H1 (cell line): ENCODE measurements around the gene CDNF. TPM values are rescaled to one million over a fixed set of nuclear protein-coding genes. Genes with fewer than 3 reads are reported as not detected.

ENCODE experiments used
- CTCF ChIA-PET: fragments of 300-600 bp; sonication (Branson Sonifier 250); formaldehyde crosslinking; loops from one replicate; lab custom pipeline; 2021; ENCODE audit not compliant: partially characterized antibody; lab: Charles Lee
- POLR2A ChIA-PET: fragments of 300-600 bp; sonication (Branson Sonifier 250); formaldehyde crosslinking; loops from one replicate; lab custom pipeline; 2021; ENCODE audit warnings: inconsistent platforms; ENCODE audit not compliant: partially characterized antibody; lab: Charles Lee
- DNase-seq, 2 experiments: peaks; one replicate each; pipeline versions ENCODE4 v3.0.0 to v3.0.0-alpha.2; 2010 to 2022; ENCODE audit warnings: low spot score in 2 of 2, low read depth in 1 of 2, mixed read lengths in 1 of 2
- FAIRE-seq: peaks from 2 replicates; lab custom pipeline; 2011; peaks lifted over from hg19 to GRCh38; lab: Jason Lieb, UNC
- H2AFZ ChIP-seq: 2 replicates; pipeline ENCODE4 v1.8.1; 2012; ENCODE audit warnings: low read length, inconsistent platforms
- H2AK5ac ChIP-seq: 2 replicates; pipeline ENCODE4 v1.6.1; 2013; ENCODE audit warnings: low read depth, low read length
- H2BK120ac ChIP-seq: replicated peaks from 2 replicates; pipeline ENCODE3; 2013; ENCODE audit warnings: low read depth, low read length, inconsistent platforms
- H2BK12ac ChIP-seq: 2 replicates; pipeline ENCODE4 v1.6.1; 2013; ENCODE audit warnings: low read depth, low read length
- H2BK15ac ChIP-seq: 2 replicates; pipeline ENCODE4 v1.6.1; 2013; ENCODE audit warnings: low read length
- H2BK20ac ChIP-seq: 2 replicates; pipeline ENCODE4 v1.6.1; 2013; ENCODE audit warnings: low read length
- H2BK5ac ChIP-seq: 2 replicates; pipeline ENCODE4 v1.6.1; 2013; ENCODE audit warnings: low read depth, low read length
- H3K14ac ChIP-seq: 2 replicates; pipeline ENCODE4 v1.6.1; 2013; ENCODE audit warnings: inconsistent platforms; ENCODE audit not compliant: insufficient read length
- H3K18ac ChIP-seq: 2 replicates; pipeline ENCODE4 v1.6.1; 2013; ENCODE audit warnings: low read length; ENCODE audit errors: extremely low read depth
- H3K23ac ChIP-seq: 2 replicates; pipeline ENCODE4 v1.6.1; 2013; ENCODE audit warnings: inconsistent platforms; ENCODE audit not compliant: insufficient read length
- H3K23me2 ChIP-seq: 2 replicates; pipeline ENCODE4 v1.6.1; 2013; ENCODE audit warnings: low read depth, low read length
- H3K27ac ChIP-seq: 2 replicates; pipeline ENCODE4 v1.6.1; 2011; ENCODE audit warnings: low read depth, low read length, inconsistent platforms
- H3K27me3 ChIP-seq, 4 experiments: replicated peaks in 1 of 4; 1 replicate in 1 of 4; 2 replicates in 3 of 4; pipeline versions ENCODE4 v1.6.1 to v1.8.1; 2011 to 2013; ENCODE audit warnings: low read length in 3 of 4, mild to moderate bottlenecking in 3 of 4, inconsistent platforms in 2 of 4, mixed read lengths in 2 of 4, moderate library complexity in 1 of 4; ENCODE audit not compliant: control insufficient read depth in 3 of 4, insufficient read depth in 3 of 4; ENCODE audit errors: extremely low read depth in 1 of 4
- H3K36me3 ChIP-seq, 4 experiments: 2 replicates each; pipeline versions ENCODE4 v1.6.1 to v1.8.1; 2011 to 2013; ENCODE audit warnings: mild to moderate bottlenecking in 4 of 4, low read length in 3 of 4, moderate library complexity in 2 of 4, control low read depth in 1 of 4, inconsistent platforms in 1 of 4; ENCODE audit not compliant: insufficient read depth in 4 of 4, control insufficient read depth in 2 of 4
- H3K4ac ChIP-seq: replicated peaks from 2 replicates; pipeline ENCODE3; 2013; ENCODE audit warnings: low read length, low read depth, mixed read lengths, inconsistent platforms; ENCODE audit not compliant: insufficient read length
- H3K4me1 ChIP-seq, 4 experiments: replicated peaks in 1 of 4; 1 replicate in 1 of 4; 2 replicates in 3 of 4; pipeline versions ENCODE4 v1.6.1 to v1.8.1; 2011 to 2013; ENCODE audit warnings: low read length in 3 of 4, inconsistent platforms in 2 of 4, mixed read lengths in 1 of 4; ENCODE audit not compliant: insufficient read depth in 4 of 4, control insufficient read depth in 3 of 4
- H3K4me2 ChIP-seq, 2 experiments: 2 replicates each; pipeline versions ENCODE4 v1.6.1 to v1.8.1; 2011 to 2013; ENCODE audit warnings: low read depth in 2 of 2, low read length in 2 of 2, control low read depth in 1 of 2, inconsistent platforms in 1 of 2, mild to moderate bottlenecking in 1 of 2; ENCODE audit not compliant: insufficient read depth in 1 of 2
- H3K4me3 ChIP-seq, 4 experiments: fragments of 200-600, 300-600 bp in 1 of 4; sonication (generic), shearing (Covaris generic), sonication (Bioruptor Twin) in 1 of 4; 2 replicates each; pipeline versions ENCODE4 v1.5.1 to v1.8.1; 2011 to 2016; ENCODE audit warnings: low read length in 4 of 4, low read depth in 3 of 4, control low read depth in 2 of 4, inconsistent platforms in 2 of 4, mild to moderate bottlenecking in 2 of 4, mixed read lengths in 1 of 4, moderate library complexity in 1 of 4; ENCODE audit not compliant: insufficient read depth in 2 of 4; ENCODE audit errors: extremely low read depth in 1 of 4
- H3K56ac ChIP-seq: replicated peaks from 2 replicates; pipeline ENCODE3; 2013; ENCODE audit warnings: low read depth, mild to moderate bottlenecking, mixed read lengths, low read length, inconsistent platforms; ENCODE audit not compliant: insufficient read length
- H3K79me1 ChIP-seq: 2 replicates; pipeline ENCODE4 v1.6.1; 2013; ENCODE audit warnings: low read depth, low read length, control low read depth
- H3K79me2 ChIP-seq, 2 experiments: 2 replicates each; pipeline versions ENCODE4 v1.6.1 to v1.8.1; 2012 to 2013; ENCODE audit warnings: low read length in 2 of 2, mild to moderate bottlenecking in 2 of 2, inconsistent platforms in 1 of 2; ENCODE audit not compliant: insufficient read depth in 2 of 2, control insufficient read depth in 1 of 2
- H3K9ac ChIP-seq, 4 experiments: replicated peaks in 1 of 4; 1 replicate in 1 of 4; 2 replicates in 3 of 4; pipeline versions ENCODE4 v1.6.1 to v1.8.1; 2011 to 2013; ENCODE audit warnings: low read depth in 3 of 4, low read length in 3 of 4, control low read depth in 2 of 4, mild to moderate bottlenecking in 2 of 4, moderate library complexity in 2 of 4, inconsistent platforms in 1 of 4; ENCODE audit errors: extremely low read depth in 1 of 4
- H3K9me3 ChIP-seq, 2 experiments: 2 replicates each; pipeline versions ENCODE4 v1.6.1 to v1.8.1; 2012 to 2013; ENCODE audit warnings: mild to moderate bottlenecking in 2 of 2, moderate library complexity in 2 of 2, control low read depth in 1 of 2, inconsistent platforms in 1 of 2, low read depth in 1 of 2, low read length in 1 of 2, mixed read lengths in 1 of 2; ENCODE audit not compliant: insufficient read depth in 2 of 2
- H4K20me1 ChIP-seq, 2 experiments: replicated peaks in 1 of 2; 2 replicates each; pipeline versions ENCODE3 to v1.8.1; 2011 to 2013; ENCODE audit warnings: inconsistent platforms in 2 of 2, low read length in 2 of 2, mild to moderate bottlenecking in 1 of 2; ENCODE audit not compliant: insufficient read depth in 2 of 2, control insufficient read depth in 1 of 2
- H4K5ac ChIP-seq: 2 replicates; pipeline ENCODE4 v1.6.1; 2013; ENCODE audit warnings: low read length, low read depth, mixed read lengths, inconsistent platforms; ENCODE audit not compliant: insufficient read length
- H4K8ac ChIP-seq: 2 replicates; pipeline ENCODE4 v1.8.0; 2013; ENCODE audit warnings: mild to moderate bottlenecking, moderate library complexity, low read length, inconsistent platforms; ENCODE audit not compliant: insufficient read depth; ENCODE audit errors: extremely low read depth
- H4K91ac ChIP-seq: replicated peaks from 2 replicates; pipeline ENCODE3; 2013; ENCODE audit warnings: low read length, mixed read lengths, inconsistent platforms; ENCODE audit not compliant: insufficient read length
- ASH2L ChIP-seq: fragments of 200-600, 300-600 bp; sonication (generic); IDR thresholded peaks from one replicate; pipeline ENCODE4 v1.7.1; 2017; ENCODE audit warnings: low read length
- BACH1 ChIP-seq: IDR thresholded peaks from 2 replicates; pipeline ENCODE4 v1.6.1; 2012; ENCODE audit warnings: low read length, improper control_type of control experiment
- CBX5 ChIP-seq: fragments of 300-800, 300-1000 bp; sonication (generic); IDR thresholded peaks from 2 replicates; pipeline ENCODE4 v1.7.1; 2016; ENCODE audit warnings: antibody characterized with exemption, low read length, low read depth
- CEBPB ChIP-seq: IDR thresholded peaks from 2 replicates; pipeline ENCODE4 v1.6.1; 2012; ENCODE audit warnings: low read depth, low read length
- CHD2 ChIP-seq: IDR thresholded peaks from 2 replicates; pipeline ENCODE4 v1.6.1; 2012; ENCODE audit warnings: low read length, improper control_type of control experiment
- EGR1 ChIP-seq: IDR thresholded peaks from 2 replicates; pipeline ENCODE4 v1.6.1; 2011; ENCODE audit warnings: low read depth, low read length, borderline replicate concordance
- GTF2F1 ChIP-seq: IDR thresholded peaks from 2 replicates; pipeline ENCODE4 v1.6.1; 2012; ENCODE audit warnings: low read depth, low read length, improper control_type of control experiment, borderline replicate concordance
- HDAC6 ChIP-seq: IDR thresholded peaks from one replicate; pipeline ENCODE4 v1.7.1; 2012; ENCODE audit warnings: low read depth, mild to moderate bottlenecking, inconsistent platforms, low read length, moderate library complexity
- NRF1 ChIP-seq: IDR thresholded peaks from 2 replicates; pipeline ENCODE4 v1.6.1; 2011; ENCODE audit warnings: mild to moderate bottlenecking, low read depth, low read length, improper control_type of control experiment
- PHF8 ChIP-seq: fragments of 200-600 bp; sonication (generic); conservative IDR thresholded peaks from 2 replicates; pipeline ENCODE4 v1.7.1; 2012; ENCODE audit warnings: low read depth, mild to moderate bottlenecking, inconsistent platforms, low read length, moderate library complexity
- RBBP5 ChIP-seq: IDR thresholded peaks from 2 replicates; pipeline ENCODE4 v1.7.1; 2012; ENCODE audit warnings: low read depth, mild to moderate bottlenecking, inconsistent platforms, low read length, moderate library complexity, borderline replicate concordance
- SP1 ChIP-seq: IDR thresholded peaks from 2 replicates; pipeline ENCODE4 v1.6.1; 2011; ENCODE audit warnings: low read depth, low read length
- TEAD4 ChIP-seq: IDR thresholded peaks from 2 replicates; pipeline ENCODE4 v1.6.1; 2012; ENCODE audit warnings: low read depth, low read length, inconsistent platforms, mixed read lengths
- WGBS, 2 experiments: shearing (Covaris generic) in 1 of 2; methylation state at CpG; one replicate each; pipeline versions ENCODE4 v1.1.6 to v1.1.7; 2013 to 2015; ENCODE audit warnings: low lambda C conversion rate in 2 of 2, mixed read lengths in 2 of 2, inconsistent platforms in 1 of 2, low coverage in 1 of 2, missing lambda C conversion rate in 1 of 2; ENCODE audit not compliant: insufficient replicate concordance in 2 of 2, insufficient coverage in 1 of 2, insufficient read length in 1 of 2; ENCODE audit errors: extremely low coverage in 1 of 2, missing lambda C conversion rate in 1 of 2; 5-methylcytosine and 5-hydroxymethylcytosine counted together
- polyA plus RNA-seq, 7 experiments: library from polyadenylated mRNA; depleted of rRNA in 3 of 7; stranded (reverse) in 5 of 7; unstranded in 2 of 7; fragments of >200 nt in 5 of 7; fragments of 200-250 nt in 2 of 7; gene quantifications; 1 replicate in 5 of 7; 2 replicates in 1 of 7; 4 replicates in 1 of 7; pipeline versions ENCODE4 v1.2.1 to v1.2.3, GENCODE V29; 2011 to 2013; ENCODE audit warnings: missing spikeins in 2 of 7, mixed read lengths in 2 of 7
- total RNA-seq: library from RNA; stranded (reverse); fragmentation: NEBNext Ultra II Directional; extraction: Animal tissue kit (Norgen Biotek cat#: 25700); gene quantifications from 2 replicates; pipeline ENCODE4 v1.2.1, GENCODE V29; 2021

CDNF gene
- total and polyA plus RNA-seq, 2 of the 8 experiments (the other 6 are each of a cell fraction or from before 2014, with no cell fraction given): 0.32 to 0.67 TPM

GRCh38 chr10:14873090-14873760 is 35.4 kb upstream of the CDNF start:
- Histone ChIP-seq H3K27me3 (no peaks in the 10 kb centered on the region), H3K9me3 (no peaks in the 10 kb centered on the region), H3K23ac (no peak overlapping the region), H2BK15ac (no peak overlapping the region), H3K14ac (no peak overlapping the region), H2BK120ac (no peak overlapping the region), H3K4ac (no peak overlapping the region), H3K4me2 (no peak overlapping the region), H3K4me3 (no peak overlapping the region), H2AK5ac (no peak overlapping the region), H2BK20ac (no peak overlapping the region), H3K36me3 (peaks cover 0 to 27% (median 9%) of the 10 kb centered on the region in 4 experiments; a peak in 5 of 8 replicates), H3K56ac (no peak overlapping the region), H2BK12ac (no peak overlapping the region), H2BK5ac (no peak overlapping the region), H2AFZ (no peak overlapping the region), H4K8ac (no peak overlapping the region), H3K9ac (no peak overlapping the region), H3K23me2 (peaks cover 2% of the 10 kb centered on the region; the same call in 1 of the 2 replicates), H3K79me2 (peaks cover 0 to 4% of the 10 kb centered on the region in 2 experiments; a peak in 2 of 4 replicates), H4K5ac (no peak overlapping the region), H3K18ac (no peak overlapping the region), H4K91ac (no peak overlapping the region), H4K20me1 (no peaks in the 10 kb centered on the region), H3K4me1 (peaks cover 3 to 8% (median 7%) of the 10 kb centered on the region in 4 experiments; a peak in 6 of 7 replicates), H3K27ac (no peak overlapping the region), H3K79me1 (no peaks in the 10 kb centered on the region; the same call in 1 of the 2 replicates)
- DNase-seq (no peak), FAIRE-seq (no peak)
- ChIA-PET POLR2A (interaction anchor here (2.1 kb wide), 1 partner anchor 35 kb away, joined by 8 read pairs; the partner anchor contains the start of genes CDNF, HSPA14 and MSANTD7), CTCF (interaction anchor here (0.6 kb wide), 2 partner anchors 86 to 388 kb away, joined by 3 read pairs; partner anchors contain the start of gene MEIG1)
- 78% methylated on average over 2 of the region's 2 CpGs; no CpG with 5 or more reads in 1 of the 2 experiments for WGBS, 2 experiments
- TF ChIP-seq HDAC6 (no peak), ASH2L (no peak), TEAD4 (no peak), EGR1 (no peak), GTF2F1 (no peak), PHF8 (no peak), BACH1 (no peak), CEBPB (no peak), RBBP5 (no peak), SP1 (no peak), CBX5 (no peak), CHD2 (no peak), NRF1 (no peak)
